ENCODE measurements around the gene AKAP9.

GRCh38 chr7:91949221-91950009 lies 8.8 kb downstream of the AKAP9 start:
- TF ChIP-seq CTCF (IDR thresholded peaks at IDR 0.05) (no peak), POLR2AphosphoS5 (IDR thresholded peaks at IDR 0.05) (no peak)

Measured in upper lobe of left lung (tissue), 4 donors.